Endodermal cell (in vitro differentiated cells): Measurements from ENCODE around the gene TCOF1. TPM values are rescaled to one million over a fixed set of nuclear protein-coding genes. Genes with fewer than 3 reads are reported as not detected.

Source experiments
- DNase-seq: peaks from one replicate; pipeline ENCODE4 v3.0.0-alpha.2; 2017
- H3K27ac ChIP-seq: 2 replicates; pipeline ENCODE4 v1.5.1; 2013; ENCODE audit warnings: mild to moderate bottlenecking, low read depth, low read length, moderate library complexity
- H3K27me3 ChIP-seq: 2 replicates; pipeline ENCODE4 v1.6.1; 2013; ENCODE audit warnings: mild to moderate bottlenecking, low read length, moderate library complexity; ENCODE audit not compliant: insufficient read depth, control insufficient read depth, poor library complexity, severe bottlenecking
- H3K36me3 ChIP-seq: 2 replicates; pipeline ENCODE4 v1.7.0; 2013; ENCODE audit warnings: mild to moderate bottlenecking, low read length, moderate library complexity; ENCODE audit not compliant: control insufficient read depth, insufficient read depth
- H3K4me1 ChIP-seq: one replicate; pipeline ENCODE4 v1.7.0; 2013; ENCODE audit warnings: low read length; ENCODE audit not compliant: control insufficient read depth, insufficient read depth
- H3K4me3 ChIP-seq: 2 replicates; pipeline ENCODE4 v1.5.1; 2013; ENCODE audit warnings: mild to moderate bottlenecking, low read length, moderate library complexity
- H3K9ac ChIP-seq: 2 replicates; pipeline ENCODE4 v1.6.1; 2013; ENCODE audit warnings: mild to moderate bottlenecking, low read length, moderate library complexity; ENCODE audit not compliant: poor library complexity, severe bottlenecking; ENCODE audit errors: extremely low read depth
- H3K9me3 ChIP-seq: 2 replicates; pipeline ENCODE4 v1.6.1; 2013; ENCODE audit warnings: mild to moderate bottlenecking, low read length, moderate library complexity; ENCODE audit not compliant: control insufficient read depth
- H3K27ac Mint-ChIP-seq: 2 replicates; pipeline ENCODE4 v1.8.0; 2020; ENCODE audit warnings: mixed read lengths
- H3K27me3 Mint-ChIP-seq: 2 replicates; pipeline ENCODE4 v1.8.0; 2021; ENCODE audit warnings: mild to moderate bottlenecking, mixed read lengths; ENCODE audit not compliant: insufficient read depth
- H3K36me3 Mint-ChIP-seq: 2 replicates; pipeline ENCODE4 v1.8.0; 2020; ENCODE audit warnings: low read depth, mixed read lengths
- H3K4me1 Mint-ChIP-seq: 2 replicates; pipeline ENCODE4 v1.8.0; 2020; ENCODE audit warnings: mixed read lengths
- H3K4me3 Mint-ChIP-seq: 2 replicates; pipeline ENCODE4 v1.8.0; 2020; ENCODE audit warnings: mild to moderate bottlenecking, moderate library complexity, mixed read lengths
- H3K9me3 Mint-ChIP-seq: 2 replicates; pipeline ENCODE4 v1.8.0; 2020; ENCODE audit warnings: mild to moderate bottlenecking, mixed read lengths
- WGBS, 2 experiments: methylation state at CpG; one replicate each; pipeline versions ENCODE4 v1.1.5 to v1.1.7; 2013; ENCODE audit warnings: missing lambda C conversion rate in 2 of 2, mixed read lengths in 1 of 2; ENCODE audit not compliant: insufficient coverage in 1 of 2, insufficient read length in 1 of 2; 5-methylcytosine and 5-hydroxymethylcytosine counted together
- total RNA-seq, 2 donors: library from RNA; stranded (reverse); fragmentation: NEBNext Ultra II Directional in 1 of 2; extraction: Animal tissue kit (Norgen Biotek cat#: 25700) in 1 of 2; gene quantifications; 2 replicates in 1 of 2; 3 replicates in 1 of 2; pipeline ENCODE4 v1.2.1, GENCODE V29; 2021
- TF ChIP-seq, protein P1 (sequence below): fragments of 200-600 bp; sonication (generic); conservative IDR thresholded peaks from 2 replicates; pipeline ENCODE4 v1.5.0; 2021; ENCODE audit warnings: antibody characterized with exemption, mild to moderate bottlenecking

Gene TCOF1
- total RNA-seq, 2 donors from 2014 or later, result 88.8 to 107 TPM

DNA sequence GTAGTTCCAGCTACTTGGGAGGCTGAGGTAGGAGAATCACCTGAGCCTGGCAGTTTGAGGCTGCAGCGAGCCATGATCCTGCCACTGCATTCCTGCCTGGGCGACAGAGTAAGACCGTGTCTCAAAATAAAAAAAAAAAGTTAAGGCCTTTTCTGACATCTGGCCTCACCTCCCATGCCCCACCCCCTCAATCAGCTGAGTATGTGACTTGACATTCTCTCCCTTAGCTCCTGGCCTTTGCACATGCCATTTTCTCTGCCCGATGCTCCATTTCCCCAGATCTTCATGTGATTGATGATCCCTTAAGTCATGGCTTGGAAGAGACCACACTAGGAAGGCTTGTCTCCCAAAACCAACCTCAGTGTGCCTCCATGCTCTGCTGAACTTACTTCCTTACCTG lies 17.7 kb upstream of the TCOF1 start:
- Histone ChIP-seq H3K9ac (no peak overlapping the region), H3K4me3 (no peak overlapping the region), H3K36me3 (no peaks in the 10 kb centered on the region), H3K4me1 (peaks cover 11% of the 10 kb centered on the region), H3K27ac (no peak overlapping the region), H3K9me3 (no peaks in the 10 kb centered on the region), H3K27me3 (no peaks in the 10 kb centered on the region)
- Mint-ChIP-seq H3K4me3 (no peak overlapping the region), H3K27me3 (no peaks in the 10 kb centered on the region), H3K27ac (no peak overlapping the region), H3K4me1 (peaks cover 6% of the 10 kb centered on the region), H3K9me3 (no peaks in the 10 kb centered on the region), H3K36me3 (no peaks in the 10 kb centered on the region)
- WGBS, 2 experiments, result 95 to 98% methylated on average over 4 of the region's 4 CpGs
- DNase-seq, result no peak
- TF ChIP-seq, protein P1, sequence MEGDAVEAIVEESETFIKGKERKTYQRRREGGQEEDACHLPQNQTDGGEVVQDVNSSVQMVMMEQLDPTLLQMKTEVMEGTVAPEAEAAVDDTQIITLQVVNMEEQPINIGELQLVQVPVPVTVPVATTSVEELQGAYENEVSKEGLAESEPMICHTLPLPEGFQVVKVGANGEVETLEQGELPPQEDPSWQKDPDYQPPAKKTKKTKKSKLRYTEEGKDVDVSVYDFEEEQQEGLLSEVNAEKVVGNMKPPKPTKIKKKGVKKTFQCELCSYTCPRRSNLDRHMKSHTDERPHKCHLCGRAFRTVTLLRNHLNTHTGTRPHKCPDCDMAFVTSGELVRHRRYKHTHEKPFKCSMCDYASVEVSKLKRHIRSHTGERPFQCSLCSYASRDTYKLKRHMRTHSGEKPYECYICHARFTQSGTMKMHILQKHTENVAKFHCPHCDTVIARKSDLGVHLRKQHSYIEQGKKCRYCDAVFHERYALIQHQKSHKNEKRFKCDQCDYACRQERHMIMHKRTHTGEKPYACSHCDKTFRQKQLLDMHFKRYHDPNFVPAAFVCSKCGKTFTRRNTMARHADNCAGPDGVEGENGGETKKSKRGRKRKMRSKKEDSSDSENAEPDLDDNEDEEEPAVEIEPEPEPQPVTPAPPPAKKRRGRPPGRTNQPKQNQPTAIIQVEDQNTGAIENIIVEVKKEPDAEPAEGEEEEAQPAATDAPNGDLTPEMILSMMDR, result no peak

DNA sequence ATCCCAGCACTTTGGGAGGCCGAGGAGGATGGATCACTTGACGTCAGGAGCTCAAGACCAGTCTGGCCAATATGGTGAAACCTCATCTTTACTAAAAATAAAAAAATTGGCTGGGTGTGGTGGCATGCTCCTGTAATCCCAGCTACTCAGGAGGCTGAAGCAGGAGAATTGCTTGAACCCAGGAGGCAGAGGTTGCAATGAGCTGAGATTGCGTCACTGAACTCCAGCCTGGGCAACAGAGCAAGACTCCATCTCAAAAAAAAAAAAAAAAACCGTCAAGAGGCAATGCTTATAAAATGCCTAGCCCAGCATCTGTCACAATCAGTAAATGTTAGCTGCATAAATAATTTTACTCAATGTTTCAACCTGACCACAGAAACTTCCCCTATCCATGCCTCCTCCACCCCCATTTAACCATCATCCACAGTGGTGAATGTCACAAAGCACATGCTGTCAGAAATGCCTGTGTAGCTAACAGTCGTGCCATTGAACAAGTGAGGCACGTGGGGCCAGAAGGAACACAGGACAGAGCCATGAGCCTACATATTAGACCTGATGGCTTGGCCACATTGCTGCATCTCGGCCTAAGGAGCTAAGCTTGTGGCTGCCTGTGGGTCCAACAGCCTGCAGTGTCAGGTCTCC lies 16.8 kb upstream of the TCOF1 start:
- WGBS, 2 experiments, result 90 to 94% methylated on average over 3 to 7 of the region's 7 CpGs
- H3K4me3 Mint-ChIP-seq, result no peak overlapping the region

DNA sequence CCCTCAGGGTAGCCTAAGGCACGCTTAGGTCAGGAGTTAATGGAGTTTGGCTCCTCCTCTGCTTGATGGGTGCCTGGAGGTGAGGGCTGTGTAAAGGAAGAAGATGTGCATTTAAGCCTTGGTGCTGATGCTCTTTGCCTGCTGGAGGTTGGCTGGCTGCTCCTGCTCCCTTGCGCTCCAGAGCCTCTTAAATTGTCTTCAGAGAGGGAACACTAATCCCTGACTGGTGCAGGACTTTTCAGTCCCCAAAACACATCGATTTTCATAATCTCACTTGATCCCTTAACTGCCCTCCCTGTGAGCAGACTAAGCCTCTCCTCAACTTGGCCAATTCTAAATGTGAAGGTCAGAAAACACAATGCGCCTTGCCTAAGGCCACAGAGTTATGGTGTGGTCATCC lies 16.2 kb upstream of the TCOF1 start:
- Mint-ChIP-seq H3K36me3 (no peaks in the 10 kb centered on the region), H3K27me3 (no peaks in the 10 kb centered on the region), H3K4me1 (peaks cover 5% of the 10 kb centered on the region), H3K9me3 (no peaks in the 10 kb centered on the region), H3K4me3 (no peak overlapping the region), H3K27ac (no peak overlapping the region)
- 85 to 95% methylated on average over 3 to 4 of the region's 4 CpGs for WGBS, 2 experiments
- Histone ChIP-seq H3K4me1 (no peaks in the 10 kb centered on the region), H3K4me3 (no peak overlapping the region), H3K27me3 (no peaks in the 10 kb centered on the region), H3K9me3 (no peaks in the 10 kb centered on the region), H3K36me3 (no peaks in the 10 kb centered on the region), H3K9ac (no peak overlapping the region), H3K27ac (no peak overlapping the region)
- DNase-seq, result no peak
- TF ChIP-seq, protein P1, result no peak

More for the DNA sequence above, 16.8 kb upstream of the TCOF1 start:
- no peaks in the 10 kb centered on the region for H3K9me3 Mint-ChIP-seq
- Histone ChIP-seq H3K36me3 (no peaks in the 10 kb centered on the region), H3K27ac (no peak overlapping the region), H3K4me3 (no peak overlapping the region), H3K9ac (no peak overlapping the region), H3K9me3 (no peaks in the 10 kb centered on the region), H3K27me3 (no peaks in the 10 kb centered on the region), H3K4me1 (peaks cover 4% of the 10 kb centered on the region)
- H3K4me1 Mint-ChIP-seq, result peaks cover 5% of the 10 kb centered on the region
- no peaks in the 10 kb centered on the region for H3K36me3 Mint-ChIP-seq
- H3K27ac Mint-ChIP-seq, result no peak overlapping the region
- no peaks in the 10 kb centered on the region for H3K27me3 Mint-ChIP-seq
- TF ChIP-seq, protein P1, result no peak
- no peak for DNase-seq
